DOHH2 (cell line): ENCODE data around the gene MED12.

Experiments
- EZH2phosphoT487 ChIP-seq: fragments of 200-600 bp; sonication (generic); IDR thresholded peaks from 2 replicates; pipeline ENCODE4 v1.6.1; 2017; ENCODE audit warnings: borderline replicate concordance, mild to moderate bottlenecking, antibody characterized with exemption, low read length, moderate library complexity, mixed read lengths
- TF ChIP-seq, protein P1 (sequence below): fragments of 200-600 bp; sonication (generic); IDR thresholded peaks from one replicate; pipeline ENCODE4 v1.5.1; 2014; ENCODE audit warnings: antibody characterized with exemption, mild to moderate bottlenecking, low read depth, low read length; ENCODE audit not compliant: poor library complexity, severe bottlenecking

DNA sequence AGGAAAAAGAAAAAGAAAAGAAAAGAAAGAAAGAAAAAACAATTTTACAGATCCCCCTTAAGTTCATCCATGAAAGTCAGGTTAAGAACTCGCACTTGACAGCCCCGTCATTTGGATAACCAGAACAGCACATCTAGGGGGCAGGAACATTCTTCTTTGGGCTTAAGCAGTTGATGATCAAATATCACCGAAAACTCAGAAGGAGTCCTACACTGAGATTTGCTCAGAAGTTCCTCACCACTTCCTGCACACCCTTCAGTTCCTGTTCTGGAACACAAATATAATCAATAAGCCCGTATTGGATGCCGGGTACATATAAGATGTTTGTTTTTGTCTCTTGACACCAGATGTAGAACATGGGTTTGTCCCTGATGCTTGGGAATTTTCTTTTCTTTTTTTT is 40.9 kb downstream of the MED12 start:
- TF ChIP-seq, protein P1, sequence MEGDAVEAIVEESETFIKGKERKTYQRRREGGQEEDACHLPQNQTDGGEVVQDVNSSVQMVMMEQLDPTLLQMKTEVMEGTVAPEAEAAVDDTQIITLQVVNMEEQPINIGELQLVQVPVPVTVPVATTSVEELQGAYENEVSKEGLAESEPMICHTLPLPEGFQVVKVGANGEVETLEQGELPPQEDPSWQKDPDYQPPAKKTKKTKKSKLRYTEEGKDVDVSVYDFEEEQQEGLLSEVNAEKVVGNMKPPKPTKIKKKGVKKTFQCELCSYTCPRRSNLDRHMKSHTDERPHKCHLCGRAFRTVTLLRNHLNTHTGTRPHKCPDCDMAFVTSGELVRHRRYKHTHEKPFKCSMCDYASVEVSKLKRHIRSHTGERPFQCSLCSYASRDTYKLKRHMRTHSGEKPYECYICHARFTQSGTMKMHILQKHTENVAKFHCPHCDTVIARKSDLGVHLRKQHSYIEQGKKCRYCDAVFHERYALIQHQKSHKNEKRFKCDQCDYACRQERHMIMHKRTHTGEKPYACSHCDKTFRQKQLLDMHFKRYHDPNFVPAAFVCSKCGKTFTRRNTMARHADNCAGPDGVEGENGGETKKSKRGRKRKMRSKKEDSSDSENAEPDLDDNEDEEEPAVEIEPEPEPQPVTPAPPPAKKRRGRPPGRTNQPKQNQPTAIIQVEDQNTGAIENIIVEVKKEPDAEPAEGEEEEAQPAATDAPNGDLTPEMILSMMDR: no peak
- no peak for TF ChIP-seq EZH2phosphoT487
